Activated CD8-positive, alpha-beta memory T cell treated with anti-CD3 and anti-CD28 coated beads, Interleukin-2, amount 10 ng/mL, durations not matched to agents 7 days and 5 days (primary cell): ENCODE results near the gene ENPP6. TPM values are rescaled to one million over a fixed set of nuclear protein-coding genes. Genes with fewer than 3 reads are reported as not detected.

ENCODE experiments used
- ATAC-seq: fragments of 150-1000 bp; cut with Tn5 transposase; one replicate; pipeline ENCODE4 v1.10.0; 2021; ENCODE audit warnings: moderate library complexity
- CTCF ChIA-PET: fragments of 350-600 bp; sonication (Branson Sonifier 250); formaldehyde crosslinking; loops from one replicate; lab custom pipeline; 2021; ENCODE audit warnings: antibody characterized with exemption; lab: Charles Lee
- DNase-seq: peaks from one replicate; pipeline ENCODE4 v3.0.0-alpha.2; 2020
- H3K27ac Mint-ChIP-seq: one replicate; pipeline ENCODE4 v1.8.0; 2021; ENCODE audit warnings: mild to moderate bottlenecking, mixed read lengths
- H3K27me3 Mint-ChIP-seq: one replicate; pipeline ENCODE4 v1.8.0; 2021; ENCODE audit warnings: mixed read lengths
- H3K36me3 Mint-ChIP-seq: one replicate; pipeline ENCODE4 v1.8.0; 2021; ENCODE audit warnings: mild to moderate bottlenecking, mixed read lengths
- H3K4me1 Mint-ChIP-seq: one replicate; pipeline ENCODE4 v1.8.0; 2021; ENCODE audit warnings: mixed read lengths
- H3K4me3 Mint-ChIP-seq: one replicate; pipeline ENCODE4 v1.8.0; 2021; ENCODE audit warnings: mild to moderate bottlenecking, moderate library complexity, mixed read lengths
- H3K9me3 Mint-ChIP-seq: one replicate; pipeline ENCODE4 v1.8.0; 2022; ENCODE audit warnings: low read depth, mixed read lengths
- total RNA-seq, 2 experiments: library from RNA; stranded (reverse); gene quantifications; one replicate each; pipeline ENCODE4 v1.2.3, GENCODE V29; 2021

The ENPP6 gene
- total RNA-seq, 2 experiments from 2014 or later, result 6.2 to 6.9 TPM

DNA sequence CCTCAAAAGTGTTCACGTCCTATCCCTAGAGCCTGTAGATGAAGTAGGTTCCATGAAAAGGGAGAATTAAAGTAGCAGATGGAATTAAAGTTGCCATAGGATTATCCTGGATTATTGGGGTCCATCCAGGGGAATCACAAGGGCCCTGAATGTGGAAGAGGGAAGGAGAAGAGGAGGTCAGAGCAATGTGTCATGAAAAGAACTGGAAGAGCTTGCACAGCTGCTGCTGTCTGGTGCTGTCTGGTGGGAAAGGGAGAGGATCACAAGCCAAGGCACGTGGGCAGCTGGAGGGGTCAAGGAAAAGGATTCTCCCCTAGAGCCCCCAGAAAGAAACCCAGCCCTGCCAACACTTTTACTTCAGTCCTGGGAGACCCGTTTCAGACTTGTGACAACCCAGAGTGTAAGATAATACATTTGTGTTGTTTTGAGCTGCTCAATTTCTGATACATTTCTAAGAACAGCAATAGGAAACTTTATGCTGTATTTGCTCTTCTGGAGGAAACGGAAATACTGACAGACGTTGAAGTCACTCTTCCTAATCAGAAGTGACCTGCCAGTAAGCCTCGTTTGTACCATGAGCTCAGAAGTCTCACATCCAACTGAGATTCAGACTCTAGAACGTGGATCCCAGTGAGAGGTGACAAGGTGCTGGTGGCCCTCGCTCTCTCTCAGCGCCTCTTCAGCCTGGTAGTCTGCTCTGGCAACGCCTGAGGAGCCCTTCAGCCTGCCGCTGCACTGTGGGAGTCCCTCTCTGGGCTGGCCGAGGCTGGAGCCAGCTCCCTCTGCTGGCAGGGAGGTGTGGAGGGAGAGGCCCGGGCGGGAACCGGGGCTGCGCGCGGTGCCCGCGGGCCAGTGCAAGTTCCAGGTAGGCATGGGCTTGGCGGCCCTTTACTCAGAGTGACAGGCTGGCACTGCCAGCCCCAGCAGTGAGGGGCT lies 34.7 kb upstream of the ENPP6 start:
- CTCF ChIA-PET, result interaction anchor here (0.6 to 5.7 kb wide), 12 partner anchors 9 to 574 kb away, joined by 3 to 36 read pairs (median 4); partner anchors contain the start of gene ACSL1
- no peaks in the 10 kb centered on the region for H3K36me3 Mint-ChIP-seq
- H3K27me3 Mint-ChIP-seq, result peaks cover 2% of the 10 kb centered on the region
- no peak overlapping the region for H3K4me3 Mint-ChIP-seq
- H3K9me3 Mint-ChIP-seq, result no peaks in the 10 kb centered on the region
- ATAC-seq (no peak), DNase-seq (peak; percentile 38)
- H3K4me1 Mint-ChIP-seq, result peaks cover 11% of the 10 kb centered on the region
- H3K27ac Mint-ChIP-seq, result peak overlapping the region; percentile 16

- peaks cover 11% of the 10 kb centered on the region for H3K4me1 Mint-ChIP-seq
- CTCF ChIA-PET, result interaction anchor here (0.6 to 5.7 kb wide), 16 partner anchors 8 to 574 kb away, joined by 3 to 36 read pairs (median 5); partner anchors contain the start of gene ACSL1
- H3K36me3 Mint-ChIP-seq, result no peaks in the 10 kb centered on the region
- peaks cover 4% of the 10 kb centered on the region for H3K27me3 Mint-ChIP-seq
- no peak overlapping the region for H3K27ac Mint-ChIP-seq
- no peaks in the 10 kb centered on the region for H3K9me3 Mint-ChIP-seq
- DNase-seq, result no peak
- peak; percentile 6 for ATAC-seq
- H3K4me3 Mint-ChIP-seq, result no peak overlapping the region
These were observed 34.0 kb upstream of the ENPP6 start for GRCh38 chr4:184251670-184251980.

DNA sequence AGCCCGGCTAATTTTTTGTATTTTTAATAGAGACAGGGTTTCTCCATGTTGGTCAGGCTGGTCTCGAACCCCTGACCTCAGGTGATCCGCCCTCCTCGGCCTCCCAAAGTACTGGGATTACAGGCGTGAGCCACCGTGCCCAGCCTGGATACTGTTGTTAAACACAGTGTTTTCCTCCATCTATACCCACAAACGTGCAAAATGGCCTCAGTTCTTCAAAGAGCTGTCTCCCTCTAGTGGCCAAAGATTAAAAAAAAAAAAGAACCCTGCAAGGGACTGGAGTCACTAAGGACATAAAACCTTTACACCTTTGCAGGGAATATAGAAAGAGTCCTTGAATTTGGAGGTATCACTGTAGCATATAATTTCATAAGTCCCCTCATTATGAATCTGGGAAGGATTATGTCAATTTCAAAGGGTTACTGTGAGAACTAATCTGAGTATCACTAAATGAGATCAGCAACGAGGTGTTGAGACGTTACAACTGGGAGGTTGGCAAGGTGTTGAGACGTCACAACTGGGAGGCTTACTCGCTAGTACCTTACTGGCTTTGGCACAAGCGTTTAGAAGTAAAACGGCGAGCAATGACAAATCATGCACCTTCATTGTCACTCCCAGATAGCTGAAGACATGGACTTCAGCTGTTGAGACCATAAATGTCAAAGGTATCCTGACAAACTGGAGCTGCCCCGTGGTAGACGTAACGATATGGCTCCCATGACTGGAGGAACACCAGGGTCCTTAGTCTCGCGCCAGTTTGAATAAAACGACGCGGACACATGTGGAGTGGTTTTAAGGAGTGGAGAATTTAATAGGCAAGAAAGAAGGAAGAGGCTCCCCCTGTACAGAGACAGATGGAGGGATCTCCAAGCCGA lies 33.4 kb upstream of the ENPP6 start:
- no peak overlapping the region for H3K4me3 Mint-ChIP-seq
- peak; percentile 53 for DNase-seq
- ATAC-seq, result peak; percentile 88
- H3K27me3 Mint-ChIP-seq, result peaks cover 4% of the 10 kb centered on the region
- peaks cover 11% of the 10 kb centered on the region for H3K4me1 Mint-ChIP-seq
- no peaks in the 10 kb centered on the region for H3K36me3 Mint-ChIP-seq
- no peaks in the 10 kb centered on the region for H3K9me3 Mint-ChIP-seq
- H3K27ac Mint-ChIP-seq, result no peak overlapping the region
- CTCF ChIA-PET, result interaction anchor here (0.6 to 5.7 kb wide), 15 partner anchors 9 to 377 kb away, joined by 3 to 36 read pairs (median 4); no protein-coding TSS in a partner anchor

- Mint-ChIP-seq H3K36me3 (peaks cover 3% of the 10 kb centered on the region), H3K4me3 (no peak overlapping the region), H3K4me1 (peaks cover 11% of the 10 kb centered on the region), H3K9me3 (no peaks in the 10 kb centered on the region), H3K27ac (no peak overlapping the region), H3K27me3 (peaks cover 4% of the 10 kb centered on the region)
- CTCF ChIA-PET, result interaction anchor here (1.0 to 2.4 kb wide), 5 partner anchors 10 to 474 kb away, joined by 3 to 8 read pairs (median 4); no protein-coding TSS in a partner anchor
- no peak for DNase-seq
- no peak for ATAC-seq
These were observed 30.5 kb upstream of the ENPP6 start for GRCh38 chr4:184248216-184248615.

DNA sequence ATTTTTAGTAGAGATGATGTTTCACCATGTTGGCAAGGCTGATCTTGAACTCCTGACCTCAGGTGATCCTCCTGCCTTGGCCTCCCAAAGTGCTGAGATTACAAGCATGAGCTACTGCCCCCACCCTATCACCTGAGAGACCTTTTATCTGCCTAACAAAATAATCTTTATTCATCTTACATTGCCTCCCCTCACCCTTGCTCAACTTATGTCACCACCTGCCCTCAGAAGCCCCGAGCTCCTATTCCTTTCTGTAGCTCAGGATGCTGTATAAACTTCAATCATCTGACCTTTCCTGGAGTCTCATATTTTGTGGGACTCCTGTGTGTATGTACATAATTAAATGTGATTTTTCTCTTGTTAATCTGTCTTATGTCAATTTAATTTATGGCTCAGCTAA lies 29.7 kb upstream of the ENPP6 start:
- no peak overlapping the region for H3K4me3 Mint-ChIP-seq
- CTCF ChIA-PET, result interaction anchor here (0.8 to 2.4 kb wide), 6 partner anchors 10 to 475 kb away, joined by 3 to 8 read pairs (median 4); no protein-coding TSS in a partner anchor
- H3K4me1 Mint-ChIP-seq, result peaks cover 11% of the 10 kb centered on the region
- no peak for ATAC-seq
- H3K27me3 Mint-ChIP-seq, result peaks cover 4% of the 10 kb centered on the region
- no peak overlapping the region for H3K27ac Mint-ChIP-seq
- DNase-seq, result no peak
- H3K36me3 Mint-ChIP-seq, result peaks cover 3% of the 10 kb centered on the region
- no peaks in the 10 kb centered on the region for H3K9me3 Mint-ChIP-seq

DNA sequence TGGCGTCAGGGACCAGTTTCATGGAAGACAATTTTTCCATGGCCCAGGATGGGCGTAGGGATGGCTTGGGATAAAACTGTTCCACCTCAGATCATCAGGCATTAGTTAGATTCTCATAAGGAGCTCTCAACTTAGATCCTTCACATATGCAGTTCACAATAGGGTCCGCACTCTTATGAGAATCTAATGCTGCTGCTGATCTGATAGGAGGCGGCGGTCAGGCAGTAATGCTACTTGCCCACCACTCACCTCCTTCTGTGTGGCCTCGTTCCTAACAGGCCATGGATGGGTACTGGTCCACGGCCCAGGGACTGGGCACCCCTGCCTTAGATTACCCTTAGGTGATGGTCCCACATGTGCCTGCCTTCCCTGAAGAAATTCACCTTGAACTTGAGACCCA lies 28.8 kb upstream of the ENPP6 start:
- Mint-ChIP-seq H3K9me3 (no peaks in the 10 kb centered on the region), H3K4me3 (no peak overlapping the region), H3K4me1 (peaks cover 7% of the 10 kb centered on the region), H3K27me3 (peaks cover 4% of the 10 kb centered on the region), H3K36me3 (peaks cover 3% of the 10 kb centered on the region), H3K27ac (no peak overlapping the region)
- CTCF ChIA-PET, result interaction anchor here (1.8 to 2.4 kb wide), 2 partner anchors 9 to 18 kb away, joined by 7 to 8 read pairs; no protein-coding TSS in a partner anchor
- DNase-seq, result no peak
- no peak for ATAC-seq

DNA sequence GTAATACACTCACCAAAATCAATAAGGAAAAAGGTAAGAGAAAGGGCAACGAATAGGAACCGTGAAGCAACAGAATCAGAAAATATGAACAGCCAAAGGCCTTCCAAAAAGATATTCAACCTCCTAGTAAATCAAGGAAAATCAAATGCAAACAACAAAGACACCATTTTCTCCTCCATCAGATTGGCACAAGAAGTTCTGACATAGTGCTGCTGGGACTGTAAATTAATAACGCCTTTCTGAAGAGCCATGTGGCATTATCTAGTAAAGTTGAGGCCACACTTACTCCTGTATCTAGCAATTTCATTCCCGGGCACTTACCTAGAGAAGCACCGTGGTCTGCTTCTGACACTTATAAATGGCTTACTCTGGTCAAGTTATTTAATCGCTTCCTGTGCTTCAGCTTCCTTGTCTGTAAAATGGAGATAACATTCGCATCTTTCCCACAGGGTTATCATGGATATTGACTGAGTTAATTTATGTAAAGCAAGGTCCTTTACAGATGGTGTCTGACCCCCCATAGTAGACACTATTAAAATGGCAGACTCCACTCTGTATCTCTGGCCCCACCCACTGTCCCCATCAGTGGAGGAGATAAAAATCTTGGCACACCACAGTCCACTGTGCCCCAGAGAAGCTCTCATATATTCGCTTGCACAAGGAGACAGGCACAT lies 20.5 kb upstream of the ENPP6 start:
- H3K4me1 Mint-ChIP-seq, result peaks cover 46% of the 10 kb centered on the region
- peak overlapping the region; percentile 90 for H3K27ac Mint-ChIP-seq
- peaks cover 15% of the 10 kb centered on the region for H3K36me3 Mint-ChIP-seq
- ATAC-seq (no peak), DNase-seq (no peak)
- H3K27me3 Mint-ChIP-seq, result no peaks in the 10 kb centered on the region
- H3K4me3 Mint-ChIP-seq, result no peak overlapping the region
- CTCF ChIA-PET, result interaction anchor here (1.3 to 3.0 kb wide), 4 partner anchors 9 to 26 kb away, joined by 5 to 18 read pairs (median 8); no protein-coding TSS in a partner anchor
- H3K9me3 Mint-ChIP-seq, result no peaks in the 10 kb centered on the region

- DNase-seq (peak; percentile 86), ATAC-seq (peak; percentile 97)
- peak overlapping the region; percentile 90 for H3K27ac Mint-ChIP-seq
- H3K36me3 Mint-ChIP-seq, result peaks cover 15% of the 10 kb centered on the region
- no peaks in the 10 kb centered on the region for H3K9me3 Mint-ChIP-seq
- peaks cover 50% of the 10 kb centered on the region for H3K4me1 Mint-ChIP-seq
- no peaks in the 10 kb centered on the region for H3K27me3 Mint-ChIP-seq
- peak overlapping the region; percentile 35 for H3K4me3 Mint-ChIP-seq
- CTCF ChIA-PET, result interaction anchor here (1.3 to 3.0 kb wide), 6 partner anchors 8 to 299 kb away, joined by 3 to 18 read pairs (median 6); no protein-coding TSS in a partner anchor
These were observed 19.9 kb upstream of the ENPP6 start for GRCh38 chr4:184237612-184238011.

GRCh38 chr4:184235526-184235925 lies 17.9 kb upstream of the ENPP6 start:
- Mint-ChIP-seq H3K36me3 (peaks cover 15% of the 10 kb centered on the region), H3K27ac (no peak overlapping the region), H3K4me1 (peaks cover 68% of the 10 kb centered on the region), H3K4me3 (no peak overlapping the region), H3K27me3 (no peaks in the 10 kb centered on the region), H3K9me3 (no peaks in the 10 kb centered on the region)
- no peak for DNase-seq
- no peak for ATAC-seq
- CTCF ChIA-PET, result interaction anchor here (1.1 to 3.0 kb wide), 3 partner anchors 12 to 29 kb away, joined by 3 to 18 read pairs (median 3); no protein-coding TSS in a partner anchor

GRCh38 chr4:184234155-184234554 lies 16.5 kb upstream of the ENPP6 start:
- DNase-seq, result no peak
- H3K27ac Mint-ChIP-seq, result no peak overlapping the region
- H3K4me3 Mint-ChIP-seq, result no peak overlapping the region
- peaks cover 17% of the 10 kb centered on the region for H3K36me3 Mint-ChIP-seq
- H3K27me3 Mint-ChIP-seq, result no peaks in the 10 kb centered on the region
- H3K4me1 Mint-ChIP-seq, result peaks cover 78% of the 10 kb centered on the region
- CTCF ChIA-PET, result interaction anchor here (1.2 kb wide), 1 partner anchor 9 kb away, joined by 3 read pairs; no protein-coding TSS in a partner anchor
- H3K9me3 Mint-ChIP-seq, result no peaks in the 10 kb centered on the region
- no peak for ATAC-seq

- CTCF ChIA-PET, result no interaction called here
- DNase-seq (no peak), ATAC-seq (no peak)
- H3K27ac Mint-ChIP-seq, result no peak overlapping the region
- no peak overlapping the region for H3K4me3 Mint-ChIP-seq
- H3K4me1 Mint-ChIP-seq, result peaks cover 83% of the 10 kb centered on the region
- peaks cover 3% of the 10 kb centered on the region for H3K9me3 Mint-ChIP-seq
- no peaks in the 10 kb centered on the region for H3K27me3 Mint-ChIP-seq
- H3K36me3 Mint-ChIP-seq, result peaks cover 15% of the 10 kb centered on the region
These were observed 15.3 kb upstream of the ENPP6 start for GRCh38 chr4:184232975-184233374.

DNA sequence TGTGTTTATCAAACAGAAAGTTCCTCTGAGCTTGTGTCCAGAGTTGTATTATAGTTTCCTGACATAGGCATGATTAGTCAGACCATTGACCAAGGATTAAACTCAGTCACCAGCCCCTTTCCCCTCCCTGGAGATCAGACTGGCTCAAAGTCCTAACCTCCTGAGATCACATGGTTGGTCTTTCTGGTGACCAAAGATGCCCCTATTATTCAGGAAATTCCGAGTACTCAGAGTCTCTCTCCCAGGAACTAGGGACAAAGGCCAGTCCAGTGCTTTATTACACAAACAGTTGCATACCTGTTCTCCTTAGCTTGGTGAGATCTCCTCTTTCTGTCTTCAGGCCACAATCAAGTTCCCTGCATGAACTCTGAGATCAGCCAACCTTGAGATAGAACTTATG lies 14.5 kb upstream of the ENPP6 start:
- Mint-ChIP-seq H3K36me3 (peaks cover 18% of the 10 kb centered on the region), H3K27ac (no peak overlapping the region), H3K9me3 (peaks cover 3% of the 10 kb centered on the region), H3K4me1 (peaks cover 83% of the 10 kb centered on the region), H3K27me3 (no peaks in the 10 kb centered on the region), H3K4me3 (no peak overlapping the region)
- DNase-seq (no peak), ATAC-seq (no peak)
- CTCF ChIA-PET, result interaction anchor here (3.4 kb wide), 1 partner anchor 31 kb away, joined by 17 read pairs; no protein-coding TSS in a partner anchor
